Measurements from ENCODE around the gene TFCP2.
"Not testable (repeated sequence)": the region's sequence is repeated elsewhere in the genome, so short reads cannot be mapped to it uniquely, and the experiment has no call there.

TFCP2 gene

DNA sequence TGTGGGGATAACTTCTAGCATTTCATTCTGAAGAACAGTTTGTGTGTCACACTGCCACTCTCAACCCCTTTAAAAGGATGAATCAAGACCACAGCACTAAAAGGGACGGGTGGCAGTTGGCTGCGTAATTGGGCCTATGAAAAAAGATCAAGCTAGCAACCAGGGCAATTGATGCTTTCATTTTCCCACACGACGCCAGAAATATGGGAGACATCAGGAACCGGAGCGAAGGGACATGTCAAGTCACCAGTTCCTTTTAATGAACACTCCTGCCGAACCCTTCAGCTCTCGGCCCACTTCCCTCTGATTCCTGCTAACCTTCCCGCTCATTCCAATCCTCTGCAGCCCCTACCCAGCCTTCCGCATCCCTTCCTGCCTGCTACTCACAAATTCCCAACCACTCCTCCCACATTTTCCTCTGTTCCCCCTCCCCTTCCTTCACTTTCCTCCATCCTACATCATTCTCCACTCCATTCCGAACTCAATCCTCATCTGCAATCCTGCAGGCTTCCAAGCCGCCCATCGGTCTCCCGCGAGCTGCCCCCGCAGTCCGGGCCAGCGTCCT, 90.3 kb downstream of the TFCP2 start:
- peak; percentile 52 for DNase-seq

DNA sequence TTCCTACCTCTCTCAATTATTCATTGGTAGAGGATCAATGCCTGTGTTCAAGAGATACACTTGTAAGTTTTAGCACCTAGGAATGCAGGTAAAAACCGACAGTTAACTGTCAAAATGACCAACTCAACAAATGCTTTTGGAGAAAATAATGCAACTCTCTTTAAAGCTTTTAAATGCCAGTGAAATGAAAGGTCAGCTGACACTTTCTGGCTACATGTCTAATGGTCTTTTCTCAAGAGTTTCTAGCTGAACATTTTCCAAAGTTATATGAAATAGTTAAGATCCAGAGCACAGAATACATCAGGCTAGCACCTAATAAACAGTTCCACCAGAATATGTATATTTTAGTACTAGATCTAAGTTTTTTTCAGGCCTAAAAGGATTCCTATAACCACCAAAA, 91.5 kb downstream of the TFCP2 start:
- DNase-seq, result no peak

DNA sequence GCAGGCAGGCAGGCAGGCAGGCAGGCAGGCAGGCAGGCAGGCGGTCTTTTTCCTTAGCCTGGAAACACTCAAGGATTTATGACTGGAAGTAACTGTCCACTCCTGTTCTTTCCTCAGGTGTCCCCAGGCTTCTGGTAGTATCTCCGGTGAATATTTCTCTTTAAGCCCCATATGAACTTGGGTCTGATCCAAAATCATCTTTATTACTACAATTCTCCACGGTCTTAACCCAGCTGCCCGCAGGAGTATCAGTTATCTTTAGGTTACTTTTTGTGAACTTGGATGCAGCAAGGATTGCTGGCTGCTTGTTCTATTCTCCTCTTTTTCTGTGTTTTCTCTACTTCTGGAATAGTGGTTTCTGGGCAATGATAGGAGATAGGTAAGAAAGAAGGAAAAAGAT, 92.8 kb downstream of the TFCP2 start:
- DNase-seq, result no peak

DNA sequence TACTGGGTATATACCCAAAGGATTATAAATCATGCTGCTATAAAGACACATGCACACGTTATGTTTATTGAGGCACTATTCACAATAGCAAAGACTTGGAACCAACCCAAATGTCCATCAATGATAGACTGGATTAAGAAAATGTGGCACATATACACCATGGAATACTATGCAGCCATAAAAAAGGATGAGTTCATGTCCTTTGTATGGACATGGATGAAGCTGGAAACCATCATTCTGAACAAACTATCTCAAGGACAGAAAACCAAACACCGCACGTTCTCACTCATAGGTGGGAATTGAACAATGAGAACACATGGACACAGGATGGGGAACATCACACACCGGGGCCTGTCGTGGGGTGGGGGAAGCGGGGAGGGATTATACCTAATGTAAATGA, 94.1 kb downstream of the TFCP2 start:
- DNase-seq, result not testable (repeated sequence)

DNA sequence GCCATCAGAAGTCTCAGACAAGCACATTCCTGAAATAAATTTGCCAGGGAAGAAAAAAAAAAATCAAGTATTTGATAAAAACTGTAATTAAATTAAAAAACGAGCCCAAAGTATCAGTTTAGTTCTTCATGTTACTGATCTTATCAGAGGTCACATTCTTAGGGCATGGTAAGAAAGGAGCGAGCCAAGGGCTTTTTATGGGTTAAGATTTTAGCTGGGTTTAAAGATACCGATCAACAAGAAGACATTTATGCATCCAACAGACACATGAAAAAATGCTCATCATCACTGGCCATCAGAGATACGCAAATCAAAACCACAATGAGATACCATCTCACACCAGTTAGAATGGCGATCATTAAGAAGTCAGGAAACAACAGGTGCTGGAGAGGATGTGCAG, 94.6 kb downstream of the TFCP2 start:
- not testable (repeated sequence) for DNase-seq

DNA sequence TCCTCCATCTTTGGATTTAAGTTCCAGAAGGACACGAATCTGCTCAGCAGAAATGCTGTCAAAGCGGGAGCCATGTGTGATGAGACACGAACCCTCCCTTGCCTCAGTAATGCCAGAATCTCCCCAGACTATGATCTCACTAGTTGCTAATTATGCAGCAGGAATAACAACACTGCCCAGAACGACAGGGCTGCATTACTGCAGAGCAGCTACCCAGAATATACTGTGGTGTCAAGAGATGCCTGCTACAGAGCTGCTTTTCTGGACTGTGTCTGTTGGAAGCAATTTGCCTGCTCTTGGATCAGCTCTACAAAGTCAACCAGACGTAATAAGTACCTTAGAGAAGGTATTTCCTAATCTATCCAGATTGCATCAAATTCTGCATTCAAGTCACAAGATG, 95.0 kb downstream of the TFCP2 start:
- peak; percentile 30 for DNase-seq

DNA sequence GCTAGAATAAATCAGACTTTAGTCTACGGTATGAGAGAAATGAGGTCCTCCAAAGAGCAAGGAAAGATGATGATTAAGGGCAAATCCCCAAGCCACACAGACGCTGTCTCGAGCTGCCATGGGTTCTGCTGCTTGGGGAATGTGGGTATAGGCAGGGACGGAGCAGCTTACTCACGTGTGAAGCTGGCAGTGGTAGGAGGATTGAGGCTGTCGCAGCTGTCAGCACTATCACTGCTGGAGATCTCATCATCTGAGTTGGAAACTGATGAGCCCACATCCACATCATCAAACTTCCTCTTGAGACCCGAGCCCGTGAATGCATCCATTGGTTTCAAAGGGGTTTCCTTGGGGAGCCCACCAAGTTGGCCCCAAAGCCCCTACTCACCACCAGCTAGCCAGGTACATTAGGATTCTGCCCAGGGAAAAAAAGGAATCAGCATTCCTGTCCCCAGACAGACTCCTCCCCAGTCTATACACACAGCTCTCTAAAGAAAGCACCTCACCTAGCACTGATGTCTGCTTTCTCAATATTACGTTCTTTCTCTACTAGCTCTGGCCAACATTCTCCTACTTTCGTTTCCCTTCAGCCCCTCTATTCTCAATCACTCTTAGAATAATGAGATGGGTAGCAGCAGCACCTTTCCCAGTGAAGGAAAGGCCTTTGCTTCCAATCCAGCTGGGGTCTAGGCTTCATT, 96.6 kb downstream of the TFCP2 start:
- DNase-seq, result no peak

DNA sequence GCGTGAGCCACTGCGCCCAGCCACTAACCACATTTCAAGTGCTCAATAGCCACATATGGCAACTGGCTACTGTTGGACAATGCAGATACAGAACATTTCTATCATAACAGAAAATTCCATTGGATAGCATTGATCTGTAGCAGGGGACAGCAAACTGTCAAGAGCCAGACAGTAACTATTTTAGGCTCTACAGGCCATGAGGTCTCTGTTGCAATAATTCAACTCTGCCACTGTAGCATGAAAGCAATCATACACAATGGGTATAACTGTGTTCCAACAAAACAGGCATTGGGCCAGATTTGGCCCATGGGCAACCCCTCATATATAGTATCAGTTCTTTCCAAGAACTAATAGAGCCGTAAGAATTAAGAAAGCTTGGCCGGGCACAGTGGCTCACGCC, 97.5 kb downstream of the TFCP2 start:
- no peak for DNase-seq

DNA sequence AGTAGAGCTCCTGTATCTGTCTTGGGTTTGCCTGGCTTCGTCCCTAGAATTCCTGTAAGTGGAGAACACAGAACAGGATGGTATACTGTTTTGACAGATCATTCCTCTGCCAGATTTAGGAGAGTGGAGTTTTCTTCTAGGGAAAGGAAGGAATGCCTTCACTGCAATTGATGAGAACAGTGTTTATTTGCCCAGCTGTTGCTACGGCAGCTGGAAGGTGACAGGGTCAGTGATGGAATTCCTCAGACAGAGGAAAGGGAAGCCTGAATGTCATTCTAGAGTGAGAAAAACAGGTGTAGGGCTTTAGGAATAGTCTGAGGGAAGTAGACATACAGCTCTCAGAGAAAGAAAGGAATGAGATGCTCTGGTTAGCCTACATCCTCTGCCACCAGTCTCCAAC, 101.3 kb downstream of the TFCP2 start:
- DNase-seq, result no peak

DNA sequence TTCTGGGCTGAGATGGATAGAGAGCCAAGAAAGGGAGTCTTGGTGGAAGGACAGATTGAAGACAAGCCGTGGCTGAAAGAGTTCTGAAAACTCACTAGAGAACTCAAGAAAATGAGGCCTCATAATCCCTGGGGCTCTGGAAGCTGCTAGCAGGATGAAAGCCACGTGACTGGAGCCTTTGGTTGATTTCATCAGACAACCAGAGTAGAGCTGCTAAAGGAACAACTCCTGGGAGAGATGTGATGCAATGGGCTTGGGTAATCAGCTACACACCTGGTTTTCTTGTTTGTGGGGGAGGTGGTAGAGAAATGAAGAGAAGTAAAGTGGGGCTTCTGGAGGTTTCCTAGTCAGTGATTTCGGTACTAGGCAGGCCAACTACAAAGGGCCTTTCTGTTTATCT, 102.9 kb downstream of the TFCP2 start:
- DNase-seq, result no peak

DNA sequence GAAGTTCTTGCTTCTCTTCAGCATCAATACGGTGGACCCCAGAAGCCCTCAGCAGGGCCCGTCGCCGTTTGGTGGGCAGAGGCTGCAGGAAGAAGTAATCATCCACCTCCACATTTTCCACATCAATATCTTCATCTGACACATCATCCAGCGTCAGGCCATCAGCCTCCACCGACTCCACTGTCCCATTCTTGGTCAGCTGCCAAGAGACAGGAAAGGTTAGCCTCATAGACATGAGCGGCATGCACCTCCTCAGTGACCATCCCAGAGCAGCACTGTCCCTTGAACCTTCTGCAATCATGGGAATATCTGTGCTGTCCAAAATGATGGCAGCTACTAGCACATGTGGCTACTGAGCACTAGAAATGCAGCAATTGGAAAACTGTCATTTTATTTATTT, 105.2 kb downstream of the TFCP2 start:
- DNase-seq, result no peak

DNA sequence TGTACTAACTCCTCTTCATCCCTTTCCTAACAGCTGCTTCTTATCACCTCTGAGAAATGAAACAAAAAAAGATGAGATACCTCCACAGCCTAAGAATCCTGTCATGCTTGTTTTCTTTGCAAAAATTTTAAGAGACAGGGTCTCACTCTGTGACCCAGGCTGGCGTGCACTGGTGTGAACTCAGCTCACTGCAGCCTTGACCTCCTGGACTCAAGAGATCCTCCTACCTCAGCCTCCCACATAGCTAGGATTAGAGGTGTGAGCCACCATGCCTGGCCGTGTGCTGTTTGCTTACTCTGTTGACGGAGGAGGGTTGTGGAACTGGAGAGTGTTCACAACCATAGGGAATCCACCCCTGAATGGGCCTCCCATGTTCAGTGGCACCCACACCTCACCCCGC, 105.7 kb downstream of the TFCP2 start:
- no peak for DNase-seq

DNA sequence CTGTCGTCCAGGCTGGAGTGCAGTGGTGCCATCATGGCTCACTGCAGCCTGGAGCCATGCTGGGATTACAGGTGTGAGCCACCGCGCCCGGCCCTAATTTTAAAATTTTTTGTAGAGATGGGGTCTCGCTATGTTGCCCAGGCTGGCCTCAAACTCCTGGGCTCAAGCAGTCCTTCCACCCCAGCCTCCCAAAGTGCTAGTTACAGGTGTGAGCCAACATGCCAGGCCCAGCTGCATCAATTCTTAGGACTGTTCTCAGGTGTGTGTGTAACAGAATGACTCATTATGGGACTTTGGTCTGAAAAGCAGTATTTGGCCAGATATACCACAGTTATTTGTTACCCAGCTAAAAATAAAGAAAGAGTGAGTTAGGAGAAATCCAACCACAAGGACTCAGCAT, 107.4 kb downstream of the TFCP2 start:
- no peak for DNase-seq

DNA sequence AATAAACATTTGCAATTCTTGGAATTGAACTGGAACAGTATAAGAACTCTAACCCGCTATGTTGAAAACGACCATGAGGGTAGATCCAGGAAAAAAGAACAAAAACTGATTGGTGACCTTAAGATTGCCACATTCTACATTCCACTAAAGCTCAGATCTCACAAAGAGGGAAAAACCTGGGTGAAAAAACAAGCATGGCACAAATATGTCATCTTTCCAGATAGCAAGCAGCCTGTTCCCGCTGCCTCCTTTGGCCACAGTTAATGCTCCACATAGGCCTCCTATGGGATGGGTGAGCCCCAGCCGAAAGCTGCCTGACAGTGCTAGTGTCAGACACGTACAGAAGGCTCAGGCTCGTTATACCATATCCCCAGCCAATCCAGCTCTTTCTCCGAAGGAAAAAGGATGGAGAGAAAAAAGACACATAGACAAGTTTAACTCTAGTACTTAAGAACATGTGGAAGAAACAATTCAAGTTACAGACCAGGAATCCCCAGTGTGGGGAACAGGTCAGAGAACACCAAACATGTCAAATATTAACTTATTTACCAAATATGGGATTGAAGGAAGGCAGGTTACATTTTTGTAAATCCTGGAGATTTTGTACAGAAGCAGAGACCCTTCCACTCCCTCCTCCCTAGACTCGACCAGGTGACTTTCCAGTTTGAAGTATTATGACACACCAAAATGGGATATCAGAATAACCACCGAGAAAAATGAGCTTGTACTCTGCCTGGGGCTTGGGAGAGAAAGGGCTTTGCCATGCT, 110.1 kb downstream of the TFCP2 start:
- no peak for DNase-seq

DNA sequence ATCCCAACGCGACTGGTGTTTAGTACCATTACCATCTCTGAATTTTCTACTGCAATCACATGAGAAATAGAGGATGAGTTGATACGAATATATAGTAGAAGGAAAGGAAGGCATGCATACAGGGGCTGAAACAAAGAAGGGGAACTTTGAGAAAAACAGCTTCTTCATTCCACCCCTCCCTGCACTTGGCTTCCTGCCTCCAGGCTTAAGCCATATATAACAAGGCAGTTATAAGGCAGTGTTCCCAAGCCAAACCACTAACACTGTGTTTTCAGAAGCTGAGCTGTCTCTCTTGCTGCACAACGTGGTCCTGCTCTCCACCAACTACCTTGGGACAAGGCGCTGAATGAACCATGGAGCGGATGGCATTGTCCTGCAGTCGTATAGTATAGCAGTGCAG, 113.8 kb downstream of the TFCP2 start:
- DNase-seq, result no peak

DNA sequence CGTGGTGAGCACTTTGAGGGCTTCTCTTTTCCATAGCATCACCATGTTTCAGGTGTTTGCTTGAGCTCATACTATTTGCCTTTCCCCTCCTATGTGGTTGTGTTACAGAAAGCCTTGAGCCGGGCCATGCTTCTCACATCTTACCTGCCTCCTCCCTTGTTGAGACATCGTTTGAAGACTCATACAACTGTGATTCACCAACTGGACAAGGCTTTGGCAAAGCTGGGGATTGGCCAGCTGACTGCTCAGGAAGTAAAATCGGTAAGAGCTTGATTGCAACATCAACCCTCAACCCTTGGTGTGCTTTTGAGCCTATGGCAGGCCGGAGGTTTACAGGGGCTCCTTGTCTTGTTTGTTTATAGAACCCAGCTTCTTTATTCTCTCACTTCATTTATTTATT, 116.7 kb downstream of the TFCP2 start:
- no peak for DNase-seq

DNA sequence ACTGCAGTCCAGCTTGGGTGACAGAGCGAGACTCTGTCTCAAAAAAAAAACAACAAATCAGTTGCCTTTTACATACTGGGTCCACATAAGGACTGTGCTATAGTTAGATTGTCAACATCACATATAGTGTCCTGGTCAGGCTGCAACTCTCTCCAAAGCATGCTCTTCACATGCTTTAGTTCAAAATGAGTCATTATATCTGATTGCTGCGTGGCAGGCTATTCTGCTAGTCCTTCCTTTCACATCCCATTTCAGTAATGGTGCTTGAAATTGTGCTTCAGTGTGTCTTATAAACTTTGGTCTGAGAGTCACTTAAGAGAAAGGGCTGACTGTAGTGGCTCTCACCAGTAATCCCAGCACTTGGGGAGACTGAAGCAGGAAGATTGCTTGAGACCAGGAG, 117.9 kb downstream of the TFCP2 start:
- no peak for DNase-seq

DNA sequence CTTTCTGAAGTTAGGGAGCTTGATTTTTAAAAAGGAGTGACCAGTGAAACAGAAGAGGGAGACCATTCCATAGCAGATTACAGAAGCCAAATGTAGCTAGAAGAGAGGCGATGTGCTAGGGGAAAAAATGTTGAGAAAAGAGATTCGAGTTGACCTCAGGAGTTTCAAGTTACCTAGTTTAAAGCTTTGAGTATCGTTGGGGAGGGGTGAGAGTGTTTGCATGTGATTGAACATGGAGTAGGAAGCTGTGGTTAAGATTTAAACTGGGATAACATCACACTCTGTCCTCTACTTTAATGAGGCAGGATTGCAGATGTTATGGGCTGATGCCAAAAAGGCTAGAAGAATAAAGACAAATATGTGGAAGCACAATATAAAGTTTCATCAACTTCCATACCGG, 121.1 kb downstream of the TFCP2 start:
- no peak for DNase-seq

DNA sequence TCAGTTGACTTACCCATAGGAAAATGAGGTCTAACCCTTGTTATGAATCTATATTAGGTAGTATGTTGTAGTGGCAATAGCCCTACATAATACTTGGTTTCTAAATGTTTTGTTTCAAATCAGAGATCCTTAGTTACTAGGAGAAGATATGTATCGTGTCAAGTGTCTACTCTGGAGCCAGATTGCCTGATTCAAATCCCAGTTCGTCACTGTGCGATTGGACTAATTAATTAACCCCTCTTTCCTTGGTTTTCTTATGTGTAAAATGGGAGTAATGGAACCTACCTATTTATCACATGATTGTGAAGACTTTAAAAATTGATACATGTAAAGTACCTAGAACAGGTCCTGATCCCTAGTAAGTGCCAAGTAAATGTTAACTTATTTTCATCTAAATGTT, 123.4 kb downstream of the TFCP2 start:
- DNase-seq, result no peak

DNA sequence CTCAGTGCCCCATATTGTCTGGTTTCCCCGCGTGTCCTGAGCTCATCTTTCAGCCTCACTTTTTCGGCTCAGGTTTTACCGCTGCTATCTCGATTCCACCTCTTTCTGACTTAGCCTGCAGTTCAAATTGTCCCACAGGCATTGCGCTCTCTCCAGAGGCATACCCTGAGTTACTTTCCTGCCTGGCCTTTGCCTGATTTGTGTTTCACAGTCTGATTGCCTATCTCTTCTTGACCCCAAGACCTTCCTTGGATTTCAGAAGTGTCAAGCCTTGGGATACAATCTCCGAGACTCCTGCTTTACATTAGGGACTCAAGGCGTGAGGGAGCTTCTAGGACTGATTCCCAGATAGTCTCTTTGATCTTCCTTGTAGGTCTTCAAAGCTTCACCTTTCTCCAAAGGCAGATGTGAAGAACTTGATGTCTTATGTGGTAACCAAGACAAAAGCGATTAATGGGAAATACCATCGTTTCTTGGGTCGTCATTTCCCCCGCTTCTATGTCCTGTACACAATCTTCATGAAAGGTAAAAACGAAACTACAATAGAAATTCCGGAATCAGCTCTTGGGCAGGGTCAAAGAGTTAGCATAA, 124.2 kb downstream of the TFCP2 start:
- DNase-seq, result no peak

DNA sequence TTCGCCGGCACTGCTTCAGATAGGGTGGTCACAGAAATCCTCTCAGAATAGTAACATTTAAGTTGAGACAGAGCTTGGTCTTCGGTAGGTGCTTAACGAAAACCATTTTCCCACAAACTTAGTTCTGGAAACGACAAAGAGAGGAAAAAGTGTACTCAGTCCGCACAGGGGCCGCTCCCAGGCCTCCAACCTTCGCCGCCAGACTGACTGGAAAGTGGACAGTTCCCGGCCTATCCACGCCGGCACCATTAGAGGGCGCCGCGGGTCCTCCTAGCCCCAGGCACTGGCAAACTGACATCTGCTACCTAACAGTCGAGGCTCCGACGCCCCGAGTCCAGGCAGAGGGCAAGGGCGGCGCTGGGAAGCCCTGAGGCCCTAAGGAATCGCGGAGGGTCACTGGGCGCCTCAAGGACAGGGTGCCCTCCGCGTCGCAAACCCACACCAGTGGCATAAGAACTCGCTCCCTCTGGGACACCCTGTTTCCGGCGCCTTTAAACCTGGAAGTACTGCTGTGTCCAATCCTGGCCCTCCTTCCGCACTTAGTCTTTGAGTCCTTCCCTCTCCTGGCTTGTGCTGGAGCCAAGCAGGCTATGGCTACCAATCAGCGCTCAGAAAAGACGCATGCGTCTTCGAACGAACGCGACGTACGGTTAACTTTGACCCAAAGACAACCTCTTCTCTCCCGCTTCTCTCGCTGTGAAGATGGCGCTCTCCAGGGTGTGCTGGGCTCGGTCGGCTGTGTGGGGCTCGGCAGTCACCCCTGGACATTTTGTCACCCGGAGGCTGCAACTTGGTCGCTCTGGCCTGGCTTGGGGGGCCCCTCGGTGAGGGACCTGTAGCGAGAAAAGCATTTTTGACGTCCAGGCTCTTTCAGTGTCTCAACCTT, 125.0 kb downstream of the TFCP2 start, which contains the start of gene LETMD1:
Gene LETMD1, plus strand, starts transcription at position 673 of the 886 bp plus-strand sequence. Its CDS starts 30 bp downstream, at position 703.
- DNase-seq, result peak; percentile 99
